HEK293 (cell line): ENCODE results near the gene DDX51.

Source experiments
- CTCF ChIP-seq: fragments of 450-650 bp; formaldehyde crosslinking; IDR thresholded peaks from 2 replicates; pipeline ENCODE4 v1.5.1; 2016; ENCODE audit warnings: missing biosample characterization, missing genetic modification characterization
- HOXA7 ChIP-seq: sonication (generic); formaldehyde crosslinking; IDR thresholded peaks from 2 replicates; pipeline ENCODE4 v1.8.1; 2022; ENCODE audit warnings: missing genetic modification reagents, borderline replicate concordance
- SP2 ChIP-seq: fragments of 450-650 bp; formaldehyde crosslinking; IDR thresholded peaks from 2 replicates; pipeline ENCODE4 v1.5.1; 2016; ENCODE audit warnings: missing biosample characterization, missing genetic modification characterization
- YY1 ChIP-seq: fragments of 450-650 bp; formaldehyde crosslinking; IDR thresholded peaks from 2 replicates; pipeline ENCODE4 v1.5.1; 2018; ENCODE audit warnings: missing biosample characterization, missing genetic modification characterization
- ZBTB7A ChIP-seq: fragments of 450-650 bp; formaldehyde crosslinking; IDR thresholded peaks from 2 replicates; pipeline ENCODE4 v1.5.1; 2016; ENCODE audit warnings: low read depth, missing biosample characterization, missing genetic modification characterization
- ZNF121 ChIP-seq: fragments of 450-650 bp; formaldehyde crosslinking; IDR thresholded peaks from 2 replicates; pipeline ENCODE4 v1.5.1; 2016; ENCODE audit warnings: missing biosample characterization, missing genetic modification characterization

- TF ChIP-seq CTCF (tag by site-specific recombination): no peak
- TF ChIP-seq HOXA7 (CRISPR knock-in tag): no peak
- no peak for TF ChIP-seq ZBTB7A
- no peak for TF ChIP-seq ZNF121 (tag by site-specific recombination)
- TF ChIP-seq SP2 (tag by site-specific recombination): no peak
- no peak for TF ChIP-seq YY1 (tag by site-specific recombination)
Observed at GRCh38 chr12:132095520-132096409, 48.4 kb downstream of the DDX51 start.
